Esophagus squamous epithelium (tissue), 4 donors: ENCODE measurements around the gene FGGY.

Source experiments
- POLR2A ChIP-seq, 4 donors: fragments of 450-650 bp; IDR thresholded peaks; one replicate each; pipeline ENCODE4 v1.6.1; 2017; ENCODE audit warnings: antibody characterized with exemption in 4 of 4, mild to moderate bottlenecking in 4 of 4, moderate library complexity in 3 of 4
- TF ChIP-seq, protein P1 (sequence below), 6 experiments: fragments of 450-650 bp in 4 of 6; fragments of 200-600 bp in 2 of 6; sonication (generic) in 2 of 6; IDR thresholded peaks; one replicate each; pipeline ENCODE4 v1.5.1; 2016 to 2019; ENCODE audit warnings: antibody characterized with exemption in 6 of 6, mild to moderate bottlenecking in 4 of 6, moderate library complexity in 4 of 6

DNA sequence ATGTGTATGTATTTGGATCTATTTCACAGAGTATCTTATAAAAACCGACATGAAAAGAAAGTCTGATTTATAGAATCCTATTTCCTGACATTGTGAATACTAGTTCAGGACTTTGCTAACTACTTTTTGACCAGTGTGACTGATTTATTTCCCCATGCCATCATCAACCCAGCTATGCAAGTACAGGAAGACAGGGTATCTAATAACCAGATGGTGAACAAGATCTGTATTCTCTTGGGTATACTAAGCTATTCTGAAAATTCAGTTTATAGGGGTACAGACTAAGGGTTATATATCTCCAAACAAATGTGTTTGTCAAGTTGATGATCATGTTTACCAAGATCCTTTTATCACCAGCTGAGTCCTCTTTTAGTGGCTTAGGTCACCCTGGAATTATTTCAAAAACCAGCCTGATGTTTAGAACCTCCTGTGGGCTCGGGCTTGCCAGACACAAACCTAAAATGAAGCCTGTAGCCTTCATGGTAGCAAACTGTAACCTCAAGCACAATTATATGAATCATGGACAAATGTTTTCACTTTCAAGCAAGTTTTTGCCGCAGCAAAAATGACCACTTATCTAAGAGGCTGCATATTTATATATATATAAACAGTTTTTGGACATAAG is 185.1 kb downstream of the FGGY start:
- TF ChIP-seq POLR2A (IDR thresholded peaks at IDR 0.05) = no peak
- TF ChIP-seq, protein P1, sequence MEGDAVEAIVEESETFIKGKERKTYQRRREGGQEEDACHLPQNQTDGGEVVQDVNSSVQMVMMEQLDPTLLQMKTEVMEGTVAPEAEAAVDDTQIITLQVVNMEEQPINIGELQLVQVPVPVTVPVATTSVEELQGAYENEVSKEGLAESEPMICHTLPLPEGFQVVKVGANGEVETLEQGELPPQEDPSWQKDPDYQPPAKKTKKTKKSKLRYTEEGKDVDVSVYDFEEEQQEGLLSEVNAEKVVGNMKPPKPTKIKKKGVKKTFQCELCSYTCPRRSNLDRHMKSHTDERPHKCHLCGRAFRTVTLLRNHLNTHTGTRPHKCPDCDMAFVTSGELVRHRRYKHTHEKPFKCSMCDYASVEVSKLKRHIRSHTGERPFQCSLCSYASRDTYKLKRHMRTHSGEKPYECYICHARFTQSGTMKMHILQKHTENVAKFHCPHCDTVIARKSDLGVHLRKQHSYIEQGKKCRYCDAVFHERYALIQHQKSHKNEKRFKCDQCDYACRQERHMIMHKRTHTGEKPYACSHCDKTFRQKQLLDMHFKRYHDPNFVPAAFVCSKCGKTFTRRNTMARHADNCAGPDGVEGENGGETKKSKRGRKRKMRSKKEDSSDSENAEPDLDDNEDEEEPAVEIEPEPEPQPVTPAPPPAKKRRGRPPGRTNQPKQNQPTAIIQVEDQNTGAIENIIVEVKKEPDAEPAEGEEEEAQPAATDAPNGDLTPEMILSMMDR (IDR thresholded peaks at IDR 0.05) = no peak
